GM18907 (cell line): ENCODE results near the gene MTR.

ENCODE experiments used
- ATAC-seq: cut with Tn5 transposase; IDR thresholded peaks from one replicate; pipeline ENCODE4 v1.9.1; 2021; ENCODE audit warnings: mild to moderate bottlenecking, moderate library complexity; ENCODE audit not compliant: unreplicated experiment

The MTR gene

DNA sequence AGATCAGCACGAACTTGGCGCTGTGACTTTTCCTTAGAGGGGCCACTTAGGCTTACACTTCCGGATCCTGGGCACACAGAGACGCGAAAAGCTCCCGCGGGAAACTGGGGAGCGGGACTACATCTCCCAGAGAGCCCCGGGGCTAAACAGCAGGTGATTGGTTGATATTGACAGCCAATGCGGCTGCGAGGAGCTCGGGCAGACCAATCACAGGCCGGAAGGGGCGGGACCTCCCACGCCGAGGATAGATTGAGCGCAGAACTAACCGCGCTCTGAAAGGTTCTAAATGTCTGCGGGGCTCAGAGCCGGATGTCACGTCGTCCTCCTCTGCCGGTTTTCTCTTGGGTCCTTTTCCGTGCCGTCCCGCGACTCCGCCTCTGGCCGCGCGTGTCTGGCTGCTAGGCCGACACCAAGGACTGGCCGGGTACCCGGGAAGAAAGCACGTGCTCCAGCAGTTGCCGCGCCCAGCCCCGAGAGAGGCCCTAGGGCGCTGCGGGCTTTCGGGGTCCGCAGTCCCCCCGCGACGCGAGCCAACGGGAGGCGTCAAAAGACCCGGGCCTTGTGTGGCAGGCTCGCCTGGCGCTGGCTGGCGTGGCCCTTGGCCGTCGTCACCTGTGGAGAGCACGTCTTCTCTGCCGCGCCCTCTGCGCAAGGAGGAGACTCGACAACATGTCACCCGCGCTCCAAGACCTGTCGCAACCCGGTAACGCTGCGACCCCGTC lies at the start of gene MTR:
TSS of gene MTR (plus strand) at position 258 of the 722 bp plus-strand sequence. CDS start at position 670, 412 bp downstream.
- ATAC-seq, result peak; percentile 99

GRCh38 chr1:236746785-236747184 lies 48.3 kb upstream of the MTR start:
- no peak for ATAC-seq

GRCh38 chr1:236747311-236747985 lies 47.6 kb upstream of the MTR start:
- no peak for ATAC-seq

- no peak for ATAC-seq
These were observed 46.7 kb upstream of the MTR start for GRCh38 chr1:236748268-236748870.

DNA sequence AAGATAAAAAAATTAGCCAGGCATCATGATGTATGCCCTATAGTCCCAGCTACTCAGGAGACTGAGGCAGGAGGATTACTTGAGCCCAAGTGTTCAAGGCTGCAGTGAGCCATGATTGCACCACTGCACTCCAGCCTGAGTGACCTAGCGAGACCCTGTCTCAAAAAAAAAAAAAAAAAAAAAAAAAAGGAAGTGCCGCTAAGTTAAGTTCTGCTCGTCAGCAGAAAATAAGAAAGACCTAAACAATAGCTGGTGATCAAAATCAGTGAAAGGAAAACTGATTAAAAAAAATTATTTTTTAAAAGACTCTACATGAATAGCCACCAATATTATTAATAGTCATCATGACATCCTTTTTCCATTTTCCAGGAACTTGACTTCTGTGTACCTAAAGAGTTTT lies 44.2 kb upstream of the MTR start:
- no peak for ATAC-seq

GRCh38 chr1:236751385-236751784 lies 43.7 kb upstream of the MTR start:
- no peak for ATAC-seq

DNA sequence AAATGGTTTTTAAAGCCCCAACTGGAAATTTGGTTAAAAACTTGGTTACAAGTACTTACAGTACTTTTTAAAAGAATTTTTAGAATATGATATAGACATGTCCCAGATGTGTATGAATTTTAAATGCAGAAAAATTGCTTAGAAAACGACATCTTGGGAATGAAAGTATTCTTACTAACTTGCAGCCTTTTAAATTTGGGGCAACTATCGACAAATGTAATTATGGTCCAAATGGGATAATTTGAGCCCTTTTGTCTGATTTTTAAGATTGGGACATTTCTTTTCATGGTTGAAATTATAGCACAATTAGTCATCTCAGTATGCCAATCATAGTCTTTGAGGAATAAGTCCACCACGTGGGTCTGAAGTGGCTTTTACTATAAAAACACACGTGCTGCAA lies 43.2 kb upstream of the MTR start:
- ATAC-seq, result no peak

- ATAC-seq, result peak; percentile 49
These were observed 41.6 kb upstream of the MTR start for GRCh38 chr1:236753516-236753915.

GRCh38 chr1:236753964-236754363 lies 41.1 kb upstream of the MTR start:
- no peak for ATAC-seq

DNA sequence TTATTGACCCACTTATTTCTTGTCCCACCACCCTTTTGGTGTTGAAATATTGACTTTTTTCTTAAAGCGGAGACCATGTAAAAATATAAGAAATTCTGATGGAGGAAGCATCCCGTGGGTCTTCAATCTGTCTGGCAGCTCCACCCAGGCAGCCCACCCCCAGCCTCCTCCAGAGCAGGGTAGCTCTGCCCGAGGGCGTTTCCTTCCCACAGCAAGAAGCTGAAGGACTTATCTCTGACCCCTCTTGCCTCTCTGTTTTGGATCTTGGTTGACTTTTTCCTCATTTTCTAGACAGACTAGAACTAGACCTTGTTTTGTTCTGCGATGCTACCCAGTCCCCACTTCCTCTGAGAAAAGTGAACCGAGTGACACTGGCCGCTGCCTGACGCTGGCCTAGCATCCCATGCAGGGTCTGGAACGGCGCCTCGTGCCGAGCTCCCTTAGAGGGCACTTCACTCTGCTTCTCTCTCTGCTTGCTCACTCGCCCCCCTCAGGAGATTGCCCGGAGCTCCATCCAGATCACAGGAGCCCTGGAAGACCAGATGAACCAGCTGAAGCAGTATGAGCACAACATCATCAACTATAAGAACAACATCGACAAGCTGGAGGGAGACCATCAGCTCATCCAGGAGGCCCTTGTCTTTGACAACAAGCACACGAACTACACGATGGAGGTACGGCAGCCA lies 40.4 kb upstream of the MTR start:
- no peak for ATAC-seq

- no peak for ATAC-seq
These were observed 37.5 kb upstream of the MTR start for GRCh38 chr1:236757640-236758039.

DNA sequence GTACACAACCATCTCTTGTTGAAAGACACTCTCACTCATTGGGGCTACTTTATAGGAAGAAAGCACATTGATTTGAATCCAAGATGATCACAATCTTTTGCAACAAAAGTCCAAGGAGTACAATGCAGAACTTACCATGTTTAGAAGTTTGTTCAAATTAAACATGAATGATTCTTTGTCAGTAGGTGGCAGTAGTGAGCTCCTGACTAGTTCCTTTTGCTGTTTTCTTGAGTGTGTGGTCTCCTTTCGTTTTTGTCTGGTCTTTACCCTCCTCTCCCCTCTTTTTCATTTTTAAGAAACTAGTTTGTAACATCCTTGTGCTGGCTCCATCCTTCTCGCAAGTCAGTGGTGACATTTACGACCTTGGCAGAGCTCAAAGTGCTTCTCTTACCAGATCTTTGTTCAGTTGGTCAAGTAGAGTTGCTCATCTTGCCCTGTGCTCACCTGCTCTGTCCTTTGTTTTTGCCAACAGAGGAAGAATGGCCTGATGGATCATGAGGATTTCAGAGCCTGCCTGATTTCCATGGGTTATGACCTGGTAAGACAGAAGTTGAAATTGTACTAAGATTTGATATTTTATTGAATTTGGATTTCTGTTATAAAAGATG lies 35.7 kb upstream of the MTR start:
- peak; percentile 74 for ATAC-seq

- ATAC-seq, result no peak
These were observed 34.6 kb upstream of the MTR start for GRCh38 chr1:236760480-236760879.

DNA sequence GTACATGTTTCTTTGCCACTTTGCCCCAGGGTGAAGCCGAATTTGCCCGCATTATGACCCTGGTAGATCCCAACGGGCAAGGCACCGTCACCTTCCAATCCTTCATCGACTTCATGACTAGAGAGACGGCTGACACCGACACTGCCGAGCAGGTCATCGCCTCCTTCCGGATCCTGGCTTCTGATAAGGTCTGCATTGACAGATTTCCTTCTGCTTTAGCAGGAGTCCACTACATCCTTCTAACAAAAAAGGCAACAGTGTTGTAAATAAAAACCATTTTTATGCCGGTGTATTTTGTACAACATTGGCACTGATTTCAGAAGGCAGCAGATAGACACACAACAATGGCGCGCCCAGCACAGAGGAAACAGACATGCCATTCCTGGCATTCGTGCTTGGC lies 34.1 kb upstream of the MTR start:
- no peak for ATAC-seq

DNA sequence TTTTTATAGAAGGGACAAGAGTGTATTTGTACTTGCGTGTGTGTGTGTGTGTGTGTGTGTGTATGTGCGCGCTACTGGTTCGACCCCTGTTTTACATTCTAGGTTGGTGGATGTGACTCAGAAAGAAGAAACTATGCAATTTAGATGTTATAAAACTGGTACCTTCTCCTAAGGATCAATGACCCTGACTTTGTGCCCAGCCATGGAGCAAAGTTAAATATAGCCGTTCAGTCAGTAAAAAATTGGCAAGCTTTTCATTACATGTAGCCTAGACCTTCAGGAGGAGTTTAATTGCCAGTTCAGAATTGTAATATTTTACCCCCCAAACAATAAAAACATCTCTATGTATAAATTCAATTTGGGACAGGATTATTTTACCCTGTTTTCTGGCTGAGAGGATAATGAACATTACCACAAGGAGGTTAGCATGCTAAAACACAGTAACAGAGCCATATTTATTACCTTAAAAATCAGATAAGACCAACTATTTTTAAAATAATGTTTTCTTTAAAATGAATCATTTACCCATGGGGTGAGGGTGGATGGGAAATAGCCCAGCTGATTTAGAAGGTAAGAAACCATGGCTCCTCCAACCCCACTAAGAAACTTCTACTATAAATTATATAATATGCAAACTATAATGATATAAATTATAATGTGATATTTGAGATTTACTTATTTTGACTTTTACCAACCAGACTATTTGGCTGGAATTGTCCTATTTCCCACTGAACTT lies 33.5 kb upstream of the MTR start:
- ATAC-seq, result no peak

GRCh38 chr1:236762410-236762809 lies 32.7 kb upstream of the MTR start:
- ATAC-seq, result no peak

DNA sequence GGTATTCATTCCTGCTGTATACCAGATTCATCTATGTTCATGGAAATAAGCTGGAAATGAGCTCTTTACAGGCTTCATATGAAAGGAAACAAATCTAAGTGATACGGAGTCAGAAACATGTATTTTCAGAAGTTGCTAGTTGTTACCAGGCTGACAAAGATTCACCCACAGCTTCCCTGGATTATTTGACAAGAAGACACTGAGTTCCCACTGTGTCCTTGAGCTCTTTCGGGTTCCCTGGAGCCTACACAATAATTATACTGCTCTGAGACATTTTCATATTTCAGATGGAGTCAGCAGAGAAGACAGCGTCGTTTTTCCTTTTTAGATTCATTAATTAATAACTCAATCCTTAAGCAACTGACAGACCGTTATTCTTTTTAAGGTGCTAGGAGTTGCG lies 29.3 kb upstream of the MTR start:
- no peak for ATAC-seq

DNA sequence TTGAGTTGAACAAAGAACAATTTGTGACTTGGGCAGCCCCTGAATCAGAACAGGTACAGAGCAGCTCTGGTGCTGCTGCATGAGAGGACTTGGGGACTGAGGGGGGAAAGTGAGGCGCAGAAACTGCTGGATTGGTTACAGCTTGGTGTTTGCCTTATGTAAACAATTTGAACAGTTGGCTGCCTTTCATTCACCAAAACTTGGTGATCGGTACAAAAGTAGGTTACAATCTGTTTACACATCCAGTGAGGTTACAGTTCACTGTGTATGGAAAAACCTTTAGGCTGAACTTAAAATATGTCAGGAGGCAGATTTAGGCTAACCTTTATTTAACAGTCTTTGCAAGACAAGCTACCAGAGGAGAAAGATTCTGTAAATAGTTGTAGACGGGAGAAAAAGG lies 28.6 kb upstream of the MTR start:
- ATAC-seq, result no peak

GRCh38 chr1:236767276-236767675 lies 27.8 kb upstream of the MTR start:
- no peak for ATAC-seq

GRCh38 chr1:236768601-236769000 lies 26.5 kb upstream of the MTR start:
- ATAC-seq, result no peak

DNA sequence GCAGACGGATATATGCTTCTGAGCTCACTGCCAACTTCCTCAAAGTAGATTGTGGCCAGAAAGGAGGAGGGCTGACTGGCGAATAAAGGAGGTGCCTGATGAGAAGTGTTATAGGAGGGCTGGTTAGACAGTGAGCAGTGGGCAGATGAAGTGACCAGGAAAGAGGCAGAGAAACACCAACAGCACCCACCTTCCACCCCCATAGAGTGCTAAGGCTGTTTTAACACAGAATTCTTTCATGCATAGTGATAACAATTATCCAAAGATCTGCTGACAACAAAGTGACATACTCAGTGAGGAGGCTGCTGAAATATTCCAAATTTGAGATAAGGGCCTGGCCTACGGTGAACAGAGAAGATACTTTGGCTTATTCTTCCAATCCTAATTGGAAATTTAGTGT lies 21.2 kb upstream of the MTR start:
- no peak for ATAC-seq
